Upper lobe of left lung (tissue), 6 donors: Measurements from ENCODE around the gene C15orf39. TPM values are rescaled to one million over a fixed set of nuclear protein-coding genes. Genes with fewer than 3 reads are reported as not detected.

Experiments
- ATAC-seq, 2 donors: fragments of 200-7000 bp; cut with Tn5 transposase; one replicate each; pipeline ENCODE4 v1.9.1; 2022; ENCODE audit warnings: mild to moderate bottlenecking in 2 of 2, moderate library complexity in 2 of 2; ENCODE audit not compliant: low FRiP score in 2 of 2
- DNase-seq, 2 donors: peaks; one replicate each; pipeline ENCODE4 v3.0.0-alpha.2; 2019 to 2020
- H3K27ac ChIP-seq, 4 donors: fragments of 200-600 bp; sonication (generic); one replicate each; pipeline ENCODE4 v1.5.1; 2016 to 2019
- H3K27me3 ChIP-seq, 4 donors: fragments of 200-600 bp; sonication (generic); one replicate each; pipeline ENCODE4 v1.5.1; 2017 to 2019
- H3K36me3 ChIP-seq, 4 donors: fragments of 200-600 bp; sonication (generic); one replicate each; pipeline ENCODE4 v1.5.1; 2016 to 2019
- H3K4me1 ChIP-seq, 4 donors: fragments of 200-600 bp; sonication (generic); one replicate each; pipeline ENCODE4 v1.5.1; 2018 to 2019
- H3K4me3 ChIP-seq, 4 donors: fragments of 200-600 bp; sonication (generic); one replicate each; pipeline ENCODE4 v1.5.1; 2017 to 2019; ENCODE audit warnings: mild to moderate bottlenecking in 2 of 4, moderate library complexity in 1 of 4
- H3K9me3 ChIP-seq, 4 donors: fragments of 200-600 bp; sonication (generic); one replicate each; pipeline ENCODE4 v1.5.1; 2018 to 2019
- CTCF ChIP-seq, 6 experiments: fragments of 450-650 bp in 4 of 6; fragments of 200-600 bp in 2 of 6; sonication (generic) in 2 of 6; IDR thresholded peaks; one replicate each; pipeline ENCODE4 v1.5.1; 2016 to 2019; ENCODE audit warnings: antibody characterized with exemption in 6 of 6
- EP300 ChIP-seq, 4 donors: sonication (generic); formaldehyde crosslinking; IDR thresholded peaks; one replicate each; pipeline ENCODE4 v1.5.1; 2017; ENCODE audit warnings: antibody characterized with exemption in 4 of 4, control low read depth in 2 of 4
- POLR2A ChIP-seq, 4 donors: fragments of 450-650 bp; IDR thresholded peaks; one replicate each; pipeline ENCODE4 v1.5.1; 2016 to 2017; ENCODE audit warnings: antibody characterized with exemption in 4 of 4, mild to moderate bottlenecking in 2 of 4
- POLR2AphosphoS5 ChIP-seq, 2 donors: sonication (generic); formaldehyde crosslinking; IDR thresholded peaks; one replicate each; pipeline ENCODE4 v1.5.1; 2017; ENCODE audit warnings: antibody characterized with exemption in 2 of 2
- WGBS, 2 donors: methylation state at CpG; one replicate each; pipeline ENCODE4 v1.1.5; 2017 to 2018; 5-methylcytosine and 5-hydroxymethylcytosine counted together
- total RNA-seq, 6 donors: library from RNA; depleted of rRNA in 4 of 6; stranded (reverse); fragments of >200 nt in 4 of 6; gene quantifications; one replicate each; pipeline versions ENCODE4 v1.1.0 to v1.2.1, GENCODE V29; 2016 to 2021
- donor health status: DM: no; HTN: no; CAD: no; lungs with moderate emphysema.
- donor health status: DM: no; HTN: yes; CAD: no; lungs with severe emphysema.

The C15orf39 gene
- total RNA-seq, 6 donors from 2014 or later = 25.4 to 44.6 (median 37.5) TPM

GRCh38 chr15:75202251-75203016, 752 bp downstream of the C15orf39 start:
- Histone ChIP-seq H3K4me3 (peak overlapping the region; percentile 82 to 95 (median 88)), H3K27me3 (no peaks in the 10 kb centered on the region), H3K27ac (peak overlapping the region; percentile 97 to 99 (median 98)), H3K4me1 (peaks cover 34 to 67% (median 39%) of the 10 kb centered on the region in 4 donors), H3K9me3 (no peaks in the 10 kb centered on the region), H3K36me3 (peaks cover 0 to 18% (median 15%) of the 10 kb centered on the region in 4 donors)
- WGBS, 2 donors = 0% methylated on average over 5 to 56 of the region's 71 CpGs
- ATAC-seq (peak; percentile 56 to 64), DNase-seq (peak; percentile 89 to 95)
- TF ChIP-seq POLR2A (IDR thresholded peaks at IDR 0.05) (peak in 3 of 4 donors; percentile 25 to 47 (median 43)), CTCF (IDR thresholded peaks at IDR 0.05) (no peak), EP300 (IDR thresholded peaks at IDR 0.05) (peak in 1 of 4 donors; percentile 69), POLR2AphosphoS5 (IDR thresholded peaks at IDR 0.05) (peak; percentile 60 to 68)

GRCh38 chr15:75203017-75203907, 1.6 kb downstream of the C15orf39 start:
- Histone ChIP-seq H3K27ac (peak overlapping the region; percentile 97 to 99 (median 98)), H3K27me3 (no peaks in the 10 kb centered on the region), H3K4me3 (peak overlapping the region; percentile 82 to 95 (median 88)), H3K36me3 (peaks cover 0 to 26% (median 24%) of the 10 kb centered on the region in 4 donors), H3K4me1 (peaks cover 34 to 71% (median 39%) of the 10 kb centered on the region in 4 donors), H3K9me3 (no peaks in the 10 kb centered on the region)
- no peak for TF ChIP-seq EP300 (IDR thresholded peaks at IDR 0.05)
- WGBS, 2 donors = 9 to 50% methylated on average over 2 to 18 of the region's 18 CpGs
- DNase-seq (no peak), ATAC-seq (no peak)

GRCh38 chr15:75203908-75204263, 2.2 kb downstream of the C15orf39 start:
- no peak for DNase-seq
- Histone ChIP-seq H3K27ac (peak overlapping the region; percentile 97 to 99 (median 98)), H3K4me3 (peak overlapping the region in 3 of 4 donors; percentile 82 to 95 (median 90)), H3K36me3 (peaks cover 4 to 33% (median 30%) of the 10 kb centered on the region in 4 donors), H3K9me3 (no peaks in the 10 kb centered on the region), H3K4me1 (peaks cover 38 to 71% (median 42%) of the 10 kb centered on the region in 4 donors), H3K27me3 (no peaks in the 10 kb centered on the region)
- no peak for ATAC-seq
- TF ChIP-seq CTCF (IDR thresholded peaks at IDR 0.05) (no peak), EP300 (IDR thresholded peaks at IDR 0.05) (no peak), POLR2AphosphoS5 (IDR thresholded peaks at IDR 0.05) (no peak), POLR2A (IDR thresholded peaks at IDR 0.05) (no peak)
- 27% methylated on average over 1 of the region's 1 CpG; no CpG with 5 or more reads in 1 of the 2 donors for WGBS, 2 donors

GRCh38 chr15:75204340-75205063, 2.8 kb downstream of the C15orf39 start:
- ATAC-seq = peak; percentile 82 to 89

More at GRCh38 chr15:75204340-75205063, 2.8 kb downstream of the C15orf39 start:
- Histone ChIP-seq H3K9me3 (no peaks in the 10 kb centered on the region), H3K36me3 (peaks cover 10 to 36% (median 36%) of the 10 kb centered on the region in 4 donors), H3K27ac (peak overlapping the region; percentile 97 to 99 (median 98)), H3K27me3 (no peaks in the 10 kb centered on the region), H3K4me3 (peak overlapping the region in 2 of 4 donors; percentile 82 to 90), H3K4me1 (peaks cover 40 to 77% (median 44%) of the 10 kb centered on the region in 4 donors)
- TF ChIP-seq EP300 (IDR thresholded peaks at IDR 0.05) (no peak), POLR2AphosphoS5 (IDR thresholded peaks at IDR 0.05) (peak; percentile 78 to 84), CTCF (IDR thresholded peaks at IDR 0.05) (peak; percentile 89 to 98 (median 96)), POLR2A (IDR thresholded peaks at IDR 0.05) (no peak)
- 7 to 21% methylated on average over 9 to 10 of the region's 10 CpGs for WGBS, 2 donors
- DNase-seq = peak; percentile 89 to 96
